Stimulated activated memory B cell treated with anti-CD40 and anti-IgM and Interleukin-4, amounts not matched to agents 10 μg/mL and 1 μg/mL and 100 μg/mL, for 72 hours (primary cell): ENCODE results near the gene EPS8L1.

ENCODE experiments used
- ATAC-seq: fragments of 150-1000 bp; cut with Tn5 transposase; 2 replicates; pipeline ENCODE4 v1.10.0; 2021
- H3K27ac Mint-ChIP-seq: one replicate; pipeline ENCODE4 v1.8.0; 2022; ENCODE audit warnings: mild to moderate bottlenecking, mixed read lengths
- H3K27me3 Mint-ChIP-seq: one replicate; pipeline ENCODE4 v1.8.0; 2022; ENCODE audit warnings: mixed read lengths
- H3K36me3 Mint-ChIP-seq: one replicate; pipeline ENCODE4 v1.8.0; 2022; ENCODE audit warnings: mixed read lengths
- H3K4me1 Mint-ChIP-seq: one replicate; pipeline ENCODE4 v1.8.0; 2022; ENCODE audit warnings: mixed read lengths
- H3K4me3 Mint-ChIP-seq: one replicate; pipeline ENCODE4 v1.8.0; 2022; ENCODE audit warnings: mild to moderate bottlenecking, moderate library complexity, mixed read lengths
- H3K9me3 Mint-ChIP-seq: one replicate; pipeline ENCODE4 v1.8.0; 2022; ENCODE audit warnings: mixed read lengths

The EPS8L1 gene

DNA sequence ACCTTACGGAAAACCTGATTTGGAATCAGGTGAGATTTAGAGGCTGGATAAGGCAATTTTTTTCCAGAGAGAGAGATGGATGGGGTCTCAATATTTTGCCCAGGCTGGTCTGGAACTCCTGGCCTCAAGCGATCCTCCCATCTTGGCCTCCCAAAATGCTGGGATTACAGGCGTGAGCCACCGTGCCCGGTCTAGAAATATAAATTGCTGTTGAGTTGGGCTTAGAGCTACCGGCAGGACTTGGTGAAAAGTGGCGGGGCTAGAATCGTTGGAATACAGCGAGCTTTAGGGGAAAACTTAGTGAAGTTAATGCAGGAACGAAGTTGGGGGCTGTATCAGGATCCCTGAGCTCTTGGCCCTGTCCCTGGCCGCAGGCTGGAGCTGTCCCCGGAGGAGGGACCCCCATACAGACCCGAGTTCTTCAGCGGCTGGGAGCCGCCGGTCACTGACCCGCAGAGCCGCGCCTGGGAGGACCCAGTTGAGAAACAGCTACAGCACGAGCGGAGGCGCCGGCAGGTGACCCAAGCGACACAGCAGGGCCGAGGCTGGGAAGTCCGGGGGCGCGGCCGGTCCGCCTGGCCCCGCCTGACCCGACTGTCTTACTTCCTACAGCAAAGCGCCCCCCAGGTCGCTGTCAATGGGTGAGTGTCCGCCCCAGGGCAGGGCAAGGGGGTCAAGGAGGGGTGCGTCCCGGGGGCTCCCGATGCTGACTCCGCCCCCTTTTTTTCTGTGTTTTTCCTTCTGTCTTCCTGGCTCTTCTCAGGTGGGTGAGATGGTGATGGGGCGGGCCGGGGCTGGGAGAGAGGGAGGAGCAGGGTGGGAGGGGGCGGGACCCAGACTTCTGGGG, 7.6 kb downstream of the EPS8L1 start:
- H3K4me3 Mint-ChIP-seq: no peak overlapping the region
- H3K9me3 Mint-ChIP-seq: peaks cover 9% of the 10 kb centered on the region
- no peak for ATAC-seq
- H3K36me3 Mint-ChIP-seq: peaks cover 9% of the 10 kb centered on the region
- peaks cover 84% of the 10 kb centered on the region for H3K27me3 Mint-ChIP-seq
- no peak overlapping the region for H3K27ac Mint-ChIP-seq
- H3K4me1 Mint-ChIP-seq: peaks cover 45% of the 10 kb centered on the region

GRCh38 chr19:55084416-55084815, 8.7 kb downstream of the EPS8L1 start:
- Mint-ChIP-seq H3K4me3 (no peak overlapping the region), H3K27ac (no peak overlapping the region), H3K9me3 (peaks cover 9% of the 10 kb centered on the region), H3K4me1 (peaks cover 57% of the 10 kb centered on the region), H3K36me3 (peaks cover 21% of the 10 kb centered on the region), H3K27me3 (peaks cover 87% of the 10 kb centered on the region)
- no peak for ATAC-seq

DNA sequence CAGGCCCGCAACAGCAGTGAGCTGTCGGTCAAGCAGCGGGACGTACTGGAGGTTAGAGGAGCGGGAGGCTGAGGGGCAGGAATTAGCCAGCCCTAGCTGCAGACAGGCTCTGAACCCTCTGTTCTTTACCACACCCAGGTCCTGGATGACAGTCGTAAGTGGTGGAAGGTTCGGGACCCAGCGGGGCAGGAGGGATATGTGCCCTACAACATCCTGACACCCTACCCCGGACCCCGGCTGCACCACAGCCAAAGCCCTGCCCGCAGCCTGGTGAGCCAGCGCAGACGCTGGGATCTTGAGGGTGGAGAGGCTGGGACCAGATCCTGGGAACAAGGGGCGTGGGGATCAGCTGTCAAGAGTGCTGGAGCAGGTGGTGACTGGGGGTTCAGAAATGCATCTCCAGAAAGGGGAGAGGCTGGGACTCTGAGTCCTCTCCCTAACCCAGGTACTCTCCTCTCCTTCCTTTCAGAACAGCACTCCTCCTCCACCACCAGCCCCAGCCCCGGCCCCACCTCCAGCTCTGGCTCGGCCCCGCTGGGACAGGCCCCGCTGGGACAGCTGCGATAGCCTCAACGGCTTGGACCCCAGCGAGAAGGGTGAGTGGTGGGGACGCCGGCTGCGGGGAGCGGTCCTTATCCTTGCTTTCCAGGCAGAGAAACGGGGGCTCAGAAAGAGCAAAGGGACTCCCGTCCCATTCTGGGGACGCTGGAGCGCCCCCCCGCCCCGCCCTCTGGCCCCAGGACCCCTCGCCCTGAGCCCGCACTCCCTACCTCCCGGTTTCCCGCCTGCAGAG, 10.4 kb downstream of the EPS8L1 start:
- Mint-ChIP-seq H3K9me3 (peaks cover 4% of the 10 kb centered on the region), H3K4me3 (peak overlapping the region; percentile 15), H3K36me3 (peaks cover 35% of the 10 kb centered on the region), H3K27me3 (peaks cover 76% of the 10 kb centered on the region), H3K4me1 (peaks cover 48% of the 10 kb centered on the region), H3K27ac (no peak overlapping the region)
- no peak for ATAC-seq

DNA sequence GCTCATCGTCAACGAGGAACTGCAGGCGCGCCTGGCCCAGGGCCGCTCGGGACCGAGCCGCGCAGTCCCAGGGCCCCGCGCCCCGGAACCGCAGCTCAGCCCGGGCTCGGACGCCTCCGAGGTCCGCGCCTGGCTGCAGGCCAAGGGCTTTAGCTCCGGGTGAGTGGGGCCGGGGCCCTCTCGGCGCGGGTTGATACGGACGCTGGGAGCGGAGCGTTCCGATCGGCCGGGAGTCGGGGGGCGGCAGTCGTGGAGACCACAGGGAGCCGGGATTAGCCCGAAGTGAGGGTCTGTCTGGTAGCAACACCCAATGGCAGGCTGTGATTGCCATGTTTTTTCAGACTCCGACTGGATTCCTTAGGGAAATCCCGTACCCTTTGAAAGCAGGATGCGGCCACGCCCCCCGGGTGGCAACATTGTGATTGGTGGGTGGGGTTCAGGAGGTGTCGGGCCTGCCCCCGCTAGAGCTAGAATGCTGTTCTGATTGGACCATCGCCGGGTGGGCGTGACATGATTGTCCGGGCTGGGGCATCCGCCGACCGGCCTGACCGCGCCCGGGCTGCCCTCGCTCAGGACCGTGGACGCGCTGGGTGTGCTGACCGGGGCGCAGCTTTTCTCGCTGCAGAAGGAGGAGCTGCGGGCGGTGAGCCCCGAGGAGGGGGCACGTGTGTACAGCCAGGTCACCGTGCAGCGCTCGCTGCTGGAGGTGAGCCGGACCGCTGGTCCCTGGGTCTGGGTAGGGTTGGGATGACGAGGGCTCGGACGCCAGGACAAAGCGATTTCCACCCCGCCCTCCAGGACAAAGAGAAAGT, 11.3 kb downstream of the EPS8L1 start:
- peaks cover 69% of the 10 kb centered on the region for H3K27me3 Mint-ChIP-seq
- peaks cover 37% of the 10 kb centered on the region for H3K36me3 Mint-ChIP-seq
- H3K9me3 Mint-ChIP-seq: peaks cover 4% of the 10 kb centered on the region
- peak overlapping the region; percentile 73 for H3K4me3 Mint-ChIP-seq
- peak; percentile 62 for ATAC-seq
- H3K27ac Mint-ChIP-seq: no peak overlapping the region
- peaks cover 41% of the 10 kb centered on the region for H3K4me1 Mint-ChIP-seq

DNA sequence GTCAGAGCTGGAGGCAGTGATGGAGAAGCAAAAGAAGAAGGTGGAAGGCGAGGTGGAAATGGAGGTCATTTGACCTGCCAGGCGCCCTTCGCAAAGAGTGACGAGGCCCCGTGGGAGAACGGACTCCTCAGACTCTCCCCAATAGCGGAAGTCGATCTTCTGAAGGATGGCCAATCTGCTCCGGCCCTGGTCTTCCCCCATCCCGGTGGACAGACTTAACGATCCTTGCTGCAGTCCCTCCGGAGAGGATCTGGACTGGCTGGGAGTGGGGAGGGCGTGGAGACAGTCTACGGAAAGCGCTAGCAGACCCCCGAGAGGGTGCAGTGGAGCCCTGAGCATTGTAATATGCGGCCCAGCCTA, 11.9 kb downstream of the EPS8L1 start:
- peaks cover 63% of the 10 kb centered on the region for H3K27me3 Mint-ChIP-seq
- peaks cover 2% of the 10 kb centered on the region for H3K9me3 Mint-ChIP-seq
- H3K36me3 Mint-ChIP-seq: peaks cover 37% of the 10 kb centered on the region
- peak overlapping the region; percentile 73 for H3K4me3 Mint-ChIP-seq
- H3K27ac Mint-ChIP-seq: no peak overlapping the region
- no peak for ATAC-seq
- peaks cover 36% of the 10 kb centered on the region for H3K4me1 Mint-ChIP-seq

GRCh38 chr19:55088021-55088451, 12.4 kb downstream of the EPS8L1 start:
- peak overlapping the region; percentile 56 for H3K27ac Mint-ChIP-seq
- no peaks in the 10 kb centered on the region for H3K9me3 Mint-ChIP-seq
- no peak for ATAC-seq
- H3K4me1 Mint-ChIP-seq: peaks cover 31% of the 10 kb centered on the region
- peak overlapping the region; percentile 56 for H3K4me3 Mint-ChIP-seq
- H3K27me3 Mint-ChIP-seq: peaks cover 58% of the 10 kb centered on the region
- H3K36me3 Mint-ChIP-seq: peaks cover 37% of the 10 kb centered on the region

GRCh38 chr19:55088543-55089341, 13.1 kb downstream of the EPS8L1 start:
- Mint-ChIP-seq H3K27me3 (peaks cover 51% of the 10 kb centered on the region), H3K27ac (peak overlapping the region; percentile 56), H3K4me3 (peak overlapping the region; percentile 56), H3K9me3 (no peaks in the 10 kb centered on the region), H3K36me3 (peaks cover 37% of the 10 kb centered on the region), H3K4me1 (peaks cover 30% of the 10 kb centered on the region)
- ATAC-seq: no peak

- Mint-ChIP-seq H3K4me1 (peaks cover 30% of the 10 kb centered on the region), H3K36me3 (peaks cover 39% of the 10 kb centered on the region)
Measured at GRCh38 chr19:55089342-55089944, 13.8 kb downstream of the EPS8L1 start.

DNA sequence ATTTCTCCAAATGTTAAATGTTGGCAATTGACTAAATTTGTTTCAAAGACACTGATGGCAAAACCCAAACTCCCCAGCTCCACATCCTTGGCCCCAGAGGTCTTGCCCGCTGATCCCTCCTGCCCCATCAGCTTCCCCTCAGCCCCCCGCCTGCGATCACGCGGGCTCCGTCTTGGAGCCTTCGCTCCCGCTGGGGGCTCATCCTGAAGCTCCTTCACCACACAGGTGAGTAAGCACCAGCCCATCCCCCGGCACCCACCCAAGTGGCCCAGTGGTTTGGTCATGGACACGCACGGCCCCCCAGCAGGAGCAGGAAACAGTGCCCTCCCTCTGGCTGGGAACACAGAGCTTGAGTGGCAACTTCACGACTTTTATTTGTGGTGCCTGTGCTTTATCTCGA, 14.9 kb downstream of the EPS8L1 start:
- Mint-ChIP-seq H3K4me3 (no peak overlapping the region), H3K4me1 (peaks cover 30% of the 10 kb centered on the region), H3K27me3 (peaks cover 38% of the 10 kb centered on the region), H3K9me3 (no peaks in the 10 kb centered on the region), H3K27ac (no peak overlapping the region), H3K36me3 (peaks cover 48% of the 10 kb centered on the region)
- ATAC-seq: no peak

More at GRCh38 chr19:55089342-55089944, 13.8 kb downstream of the EPS8L1 start:
- no peak for ATAC-seq
- H3K9me3 Mint-ChIP-seq: no peaks in the 10 kb centered on the region
- no peak overlapping the region for H3K4me3 Mint-ChIP-seq
- H3K27ac Mint-ChIP-seq: no peak overlapping the region
- peaks cover 44% of the 10 kb centered on the region for H3K27me3 Mint-ChIP-seq

DNA sequence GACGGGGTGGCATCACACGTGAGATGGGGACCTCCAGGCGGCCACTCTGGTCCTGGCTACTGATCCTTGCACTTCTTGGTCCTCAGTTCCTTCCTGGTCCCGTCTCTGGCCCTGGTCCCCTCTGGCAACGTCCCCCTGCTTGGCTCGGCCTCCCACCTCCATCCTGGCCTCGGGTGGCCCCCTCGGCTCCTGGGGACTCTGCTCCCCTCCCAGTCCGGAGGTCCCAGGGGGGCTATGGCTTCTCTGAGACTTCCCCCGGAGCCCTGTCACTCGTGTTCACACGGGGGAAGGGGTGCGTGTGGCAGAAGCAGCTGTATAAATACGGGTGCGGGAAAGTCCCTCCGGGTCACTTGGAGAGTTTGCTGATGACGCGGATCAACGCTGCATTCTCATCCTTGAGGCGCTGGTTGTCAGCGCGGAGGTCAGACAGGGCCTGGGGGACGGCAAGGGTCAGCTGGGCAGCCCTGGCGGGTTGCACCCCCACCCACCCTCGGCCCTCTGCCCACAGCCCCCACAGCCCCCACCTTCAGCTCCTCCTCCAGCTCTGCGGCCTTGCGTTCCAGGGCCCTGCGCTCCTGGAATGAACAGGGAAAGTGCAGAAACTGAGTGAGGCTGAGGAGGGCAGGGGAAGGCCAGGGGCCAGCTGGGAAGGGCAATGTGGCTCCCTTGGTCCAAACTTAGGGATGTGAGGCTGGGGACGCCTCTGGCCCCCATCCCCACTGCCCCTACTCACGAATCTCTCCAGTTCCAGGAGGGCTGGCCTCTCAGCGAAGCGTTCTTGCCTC, 15.6 kb downstream of the EPS8L1 start:
- Mint-ChIP-seq H3K4me1 (peaks cover 30% of the 10 kb centered on the region), H3K27me3 (peaks cover 32% of the 10 kb centered on the region), H3K36me3 (peaks cover 55% of the 10 kb centered on the region), H3K27ac (no peak overlapping the region), H3K9me3 (no peaks in the 10 kb centered on the region), H3K4me3 (no peak overlapping the region)
- no peak for ATAC-seq

DNA sequence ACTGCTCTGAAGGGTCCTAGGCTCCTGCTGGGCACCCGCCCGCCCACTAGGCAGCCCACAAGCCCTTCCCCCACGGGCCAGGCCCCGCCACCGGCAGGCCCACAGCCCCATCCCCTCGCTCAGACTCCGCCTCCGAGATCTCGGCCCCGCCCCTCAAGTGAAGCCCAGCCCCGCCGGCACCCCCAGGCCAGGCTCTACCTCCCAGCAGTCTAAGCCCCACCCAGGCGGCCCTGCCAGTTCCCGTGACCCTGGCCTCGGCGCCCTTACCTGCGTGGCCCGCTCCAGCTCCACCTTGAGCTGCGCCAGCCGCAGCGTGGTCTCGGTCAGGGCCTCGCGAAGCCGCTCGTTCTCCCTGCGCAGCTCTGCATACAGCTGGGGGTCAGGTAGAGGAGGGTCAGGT, 16.3 kb downstream of the EPS8L1 start:
- Mint-ChIP-seq H3K4me3 (no peak overlapping the region), H3K36me3 (peaks cover 62% of the 10 kb centered on the region), H3K27me3 (peaks cover 31% of the 10 kb centered on the region), H3K9me3 (no peaks in the 10 kb centered on the region), H3K4me1 (peaks cover 30% of the 10 kb centered on the region), H3K27ac (no peak overlapping the region)
- peak; percentile 5 for ATAC-seq

- Mint-ChIP-seq H3K4me3 (no peak overlapping the region), H3K27me3 (peaks cover 24% of the 10 kb centered on the region), H3K36me3 (peaks cover 64% of the 10 kb centered on the region), H3K27ac (no peak overlapping the region), H3K9me3 (no peaks in the 10 kb centered on the region), H3K4me1 (peaks cover 25% of the 10 kb centered on the region)
- peak; percentile 46 for ATAC-seq
Measured at GRCh38 chr19:55092423-55093318, 17.0 kb downstream of the EPS8L1 start.
